ENCODE results near the gene TIMM23B.
"Not testable (repeated sequence)": the region's sequence is repeated elsewhere in the genome, so short reads cannot be mapped to it uniquely, and the experiment has no call there.

Gene TIMM23B

GRCh38 chr10:49931959-49932728, 9.7 kb upstream of the TIMM23B start:
- H3K36me3 ChIP-seq (ENCODE audit: insufficient read depth, low read length); H3K4me3 ChIP-seq (ENCODE audit: low read length); H3K27me3 ChIP-seq (ENCODE audit: control insufficient read depth, insufficient read depth, low read length); H3K9me3 ChIP-seq (replicated peaks; ENCODE audit: low read length); H3K4me1 ChIP-seq (ENCODE audit: control insufficient read depth, insufficient read depth, low read length); H3K4me2 ChIP-seq (ENCODE audit: low read length); H3K9ac ChIP-seq (ENCODE audit: low read depth, low read length): not testable (repeated sequence)

DNA sequence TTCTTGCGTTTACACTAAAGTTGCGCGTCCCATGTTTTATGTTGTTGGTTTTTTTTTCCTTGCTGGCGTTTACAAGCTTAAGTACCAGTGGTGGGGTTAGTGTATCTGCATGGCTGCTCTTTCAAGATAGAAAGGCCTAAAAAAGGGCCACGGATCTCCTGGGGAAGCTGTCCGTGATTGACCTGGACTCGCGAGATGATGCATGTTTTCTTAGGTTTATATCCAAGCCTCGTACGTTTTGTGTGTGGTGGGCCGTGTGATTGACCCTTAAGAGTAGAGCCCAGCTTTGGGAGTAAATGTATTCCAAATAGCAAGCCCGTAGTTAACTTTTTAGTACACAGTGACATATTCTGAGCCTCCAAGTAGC, 469 bp downstream of the TIMM23B start:
- not testable (repeated sequence) for H3K4me1 ChIP-seq (ENCODE audit: control insufficient read depth, insufficient read depth, low read length)

GRCh38 chr10:49943607-49944006, 1.8 kb downstream of the TIMM23B start:
- not testable (repeated sequence) for H3K4me1 ChIP-seq (ENCODE audit: control insufficient read depth, insufficient read depth, low read length); H3K27me3 ChIP-seq (ENCODE audit: control insufficient read depth, insufficient read depth, low read length); H3K36me3 ChIP-seq (ENCODE audit: insufficient read depth, low read length); H3K4me3 ChIP-seq (ENCODE audit: low read length); H3K9ac ChIP-seq (ENCODE audit: low read depth, low read length); H3K9me3 ChIP-seq (replicated peaks; ENCODE audit: low read length)
- peak overlapping the region; percentile 88 for H3K4me2 ChIP-seq (ENCODE audit: low read length)

More for the DNA sequence above, 469 bp downstream of the TIMM23B start:
- H3K36me3 ChIP-seq (ENCODE audit: insufficient read depth, low read length); H3K9me3 ChIP-seq (replicated peaks; ENCODE audit: low read length); H3K27me3 ChIP-seq (ENCODE audit: control insufficient read depth, insufficient read depth, low read length): not testable (repeated sequence)
- Histone ChIP-seq H3K4me3 (ENCODE audit: low read length) (peak overlapping the region; percentile 94), H3K4me2 (ENCODE audit: low read length) (peak overlapping the region; percentile 88), H3K9ac (ENCODE audit: low read depth, low read length) (peak overlapping the region; percentile 96)

DNA sequence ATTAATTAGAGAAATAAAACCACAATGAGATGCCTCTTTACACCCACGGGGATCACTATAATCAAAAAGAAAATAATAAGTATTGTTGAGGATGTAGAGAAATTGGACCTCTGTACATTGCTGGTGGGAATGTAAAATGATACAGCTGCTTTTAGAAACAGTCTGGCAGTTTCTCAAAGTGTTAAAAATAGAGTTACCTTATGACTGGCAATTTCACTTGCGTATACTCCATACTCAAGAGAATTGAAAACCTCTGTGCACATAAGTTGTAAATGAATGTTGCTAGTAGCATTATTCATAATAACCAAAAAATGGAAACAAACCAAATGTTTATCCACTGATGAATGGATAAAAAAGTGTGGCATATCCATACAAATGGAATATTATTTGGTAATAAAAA, 6.3 kb downstream of the TIMM23B start:
- H3K9ac ChIP-seq (ENCODE audit: low read depth, low read length); H3K4me1 ChIP-seq (ENCODE audit: control insufficient read depth, insufficient read depth, low read length); H3K9me3 ChIP-seq (replicated peaks; ENCODE audit: low read length); H3K4me2 ChIP-seq (ENCODE audit: low read length); H3K27me3 ChIP-seq (ENCODE audit: control insufficient read depth, insufficient read depth, low read length); H3K4me3 ChIP-seq (ENCODE audit: low read length); H3K36me3 ChIP-seq (ENCODE audit: insufficient read depth, low read length): not testable (repeated sequence)

- H3K4me2 ChIP-seq (ENCODE audit: low read length); H3K27me3 ChIP-seq (ENCODE audit: control insufficient read depth, insufficient read depth, low read length); H3K4me3 ChIP-seq (ENCODE audit: low read length); H3K36me3 ChIP-seq (ENCODE audit: insufficient read depth, low read length); H3K9me3 ChIP-seq (replicated peaks; ENCODE audit: low read length); H3K4me1 ChIP-seq (ENCODE audit: control insufficient read depth, insufficient read depth, low read length); H3K9ac ChIP-seq (ENCODE audit: low read depth, low read length): not testable (repeated sequence)
These were observed 6.9 kb downstream of the TIMM23B start for GRCh38 chr10:49948737-49949136.

DNA sequence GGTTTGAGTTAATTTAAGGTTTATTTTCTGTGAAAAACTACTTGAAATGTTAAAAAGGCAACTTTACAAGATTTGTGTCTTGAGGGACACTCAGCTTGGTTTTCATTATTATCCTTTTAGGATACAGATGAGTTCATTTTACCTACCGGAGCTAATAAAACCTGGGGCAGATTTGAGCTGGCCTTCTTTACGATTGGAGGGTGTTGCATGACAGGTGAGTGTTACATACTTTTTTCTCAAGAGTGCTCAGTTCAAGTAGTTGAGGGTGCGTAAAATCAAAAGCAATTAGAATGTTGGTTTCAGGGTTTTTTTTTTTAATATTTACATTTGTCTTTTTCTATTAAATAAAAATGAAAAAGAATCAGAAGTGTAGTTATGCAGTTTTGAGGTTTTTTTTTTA, 10.2 kb downstream of the TIMM23B start:
- not testable (repeated sequence) for H3K9me3 ChIP-seq (replicated peaks; ENCODE audit: low read length); H3K27me3 ChIP-seq (ENCODE audit: control insufficient read depth, insufficient read depth, low read length); H3K4me2 ChIP-seq (ENCODE audit: low read length); H3K4me1 ChIP-seq (ENCODE audit: control insufficient read depth, insufficient read depth, low read length); H3K9ac ChIP-seq (ENCODE audit: low read depth, low read length); H3K4me3 ChIP-seq (ENCODE audit: low read length); H3K36me3 ChIP-seq (ENCODE audit: insufficient read depth, low read length)

DNA sequence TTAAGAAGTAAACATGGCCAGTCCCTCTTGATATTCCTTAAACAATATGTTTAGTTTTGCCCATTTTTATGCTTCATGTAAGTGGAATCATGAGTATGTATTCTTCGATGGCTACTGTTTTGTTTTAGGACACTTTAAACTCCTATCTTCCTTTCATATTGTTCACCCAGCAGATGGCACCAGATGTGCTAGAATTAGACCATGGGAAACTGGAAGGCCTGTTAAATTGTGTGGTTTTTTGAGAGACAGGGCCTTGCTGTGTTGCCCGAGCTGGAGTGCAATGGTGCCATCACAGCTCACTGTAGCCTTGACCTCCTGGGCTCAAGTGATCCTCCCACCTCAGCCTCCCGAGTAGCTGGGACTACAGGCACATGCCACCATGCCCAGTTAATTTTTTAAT, 11.3 kb downstream of the TIMM23B start:
- H3K27me3 ChIP-seq (ENCODE audit: control insufficient read depth, insufficient read depth, low read length); H3K4me2 ChIP-seq (ENCODE audit: low read length); H3K9me3 ChIP-seq (replicated peaks; ENCODE audit: low read length); H3K36me3 ChIP-seq (ENCODE audit: insufficient read depth, low read length); H3K4me3 ChIP-seq (ENCODE audit: low read length); H3K9ac ChIP-seq (ENCODE audit: low read depth, low read length); H3K4me1 ChIP-seq (ENCODE audit: control insufficient read depth, insufficient read depth, low read length): not testable (repeated sequence)

DNA sequence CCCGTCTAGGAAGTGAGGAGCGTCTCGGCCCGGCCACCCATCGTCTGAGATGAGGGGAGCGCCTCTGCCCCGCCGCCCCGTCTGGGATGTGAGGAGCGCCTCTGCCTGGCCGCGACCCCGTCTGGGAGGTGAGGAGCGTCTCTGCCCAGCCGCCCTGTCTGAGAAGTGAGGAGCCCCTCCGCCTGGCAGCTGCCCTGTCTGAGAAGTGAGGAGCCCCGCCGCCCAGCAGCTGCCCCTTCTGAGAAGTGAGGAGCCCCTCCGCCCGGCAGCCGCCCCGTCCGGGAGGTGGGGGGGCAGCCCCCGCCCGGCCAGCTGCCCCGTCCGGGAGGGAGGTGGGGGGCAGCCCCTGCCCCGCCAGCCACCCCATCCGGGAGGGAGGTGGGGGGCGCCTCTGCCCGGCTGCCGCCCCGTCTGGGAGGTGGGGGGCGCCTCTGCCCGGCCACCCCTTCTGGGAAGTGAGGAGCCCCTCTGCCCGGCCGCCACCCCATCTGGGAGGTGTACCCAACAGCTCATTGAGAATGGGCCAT, 28.5 kb downstream of the TIMM23B start:
- not testable (repeated sequence) for H3K36me3 ChIP-seq (ENCODE audit: insufficient read depth, low read length); H3K9me3 ChIP-seq (replicated peaks; ENCODE audit: low read length); H3K27me3 ChIP-seq (ENCODE audit: control insufficient read depth, insufficient read depth, low read length); H3K4me2 ChIP-seq (ENCODE audit: low read length); H3K9ac ChIP-seq (ENCODE audit: low read depth, low read length); H3K4me3 ChIP-seq (ENCODE audit: low read length); H3K4me1 ChIP-seq (ENCODE audit: control insufficient read depth, insufficient read depth, low read length)

- H3K9me3 ChIP-seq (replicated peaks; ENCODE audit: low read length); H3K27me3 ChIP-seq (ENCODE audit: control insufficient read depth, insufficient read depth, low read length); H3K36me3 ChIP-seq (ENCODE audit: insufficient read depth, low read length); H3K4me1 ChIP-seq (ENCODE audit: control insufficient read depth, insufficient read depth, low read length); H3K4me3 ChIP-seq (ENCODE audit: low read length); H3K9ac ChIP-seq (ENCODE audit: low read depth, low read length); H3K4me2 ChIP-seq (ENCODE audit: low read length): not testable (repeated sequence)
These were observed 29.6 kb downstream of the TIMM23B start for GRCh38 chr10:49971466-49971865.

- H3K4me1 ChIP-seq (ENCODE audit: control insufficient read depth, insufficient read depth, low read length); H3K36me3 ChIP-seq (ENCODE audit: insufficient read depth, low read length); H3K4me2 ChIP-seq (ENCODE audit: low read length); H3K9ac ChIP-seq (ENCODE audit: low read depth, low read length); H3K4me3 ChIP-seq (ENCODE audit: low read length); H3K9me3 ChIP-seq (replicated peaks; ENCODE audit: low read length); H3K27me3 ChIP-seq (ENCODE audit: control insufficient read depth, insufficient read depth, low read length): not testable (repeated sequence)
These were observed 30.2 kb downstream of the TIMM23B start for GRCh38 chr10:49972094-49972493.

DNA sequence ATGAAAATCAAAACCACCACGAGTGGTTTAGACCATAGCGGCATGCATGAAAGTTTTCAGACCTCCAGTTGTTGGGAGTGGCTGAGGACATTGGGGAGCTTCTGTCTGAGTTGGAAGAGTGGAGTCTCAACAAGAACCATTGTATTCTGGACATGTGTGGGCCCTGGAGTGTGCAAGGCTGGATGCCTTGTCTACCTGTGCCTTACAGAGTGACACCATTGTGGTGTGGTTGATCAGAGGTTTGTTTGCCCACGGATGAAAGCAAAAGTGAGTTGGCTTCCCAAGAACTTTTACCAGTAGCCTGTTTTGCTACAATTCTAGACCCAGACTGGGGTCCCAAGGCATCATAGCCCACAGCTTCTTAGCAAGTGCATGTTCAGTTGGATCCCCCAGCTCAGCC, 35.9 kb downstream of the TIMM23B start:
- H3K9me3 ChIP-seq (replicated peaks; ENCODE audit: low read length); H3K9ac ChIP-seq (ENCODE audit: low read depth, low read length); H3K4me1 ChIP-seq (ENCODE audit: control insufficient read depth, insufficient read depth, low read length); H3K4me2 ChIP-seq (ENCODE audit: low read length); H3K27me3 ChIP-seq (ENCODE audit: control insufficient read depth, insufficient read depth, low read length); H3K36me3 ChIP-seq (ENCODE audit: insufficient read depth, low read length); H3K4me3 ChIP-seq (ENCODE audit: low read length): not testable (repeated sequence)

DNA sequence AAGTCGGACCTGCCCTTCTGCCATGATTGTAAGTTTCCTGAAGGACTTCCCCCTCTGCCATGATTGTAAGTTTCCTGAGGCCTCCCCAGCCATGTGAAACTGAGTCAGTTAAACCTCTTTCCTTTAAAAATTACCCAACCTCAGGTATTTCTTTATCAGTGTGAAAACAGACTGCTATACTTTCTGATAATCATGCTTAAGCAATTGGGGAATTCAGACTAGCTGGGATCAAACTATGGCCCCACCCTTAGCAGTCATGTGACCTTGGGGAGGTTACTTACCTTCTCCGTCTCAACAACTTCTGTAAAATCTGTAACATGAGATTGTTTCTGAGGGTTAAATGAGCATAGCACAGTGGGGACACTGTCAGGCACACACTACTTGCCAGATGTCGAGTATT, 45.4 kb downstream of the TIMM23B start:
- H3K9me3 ChIP-seq (replicated peaks; ENCODE audit: low read length); H3K27me3 ChIP-seq (ENCODE audit: control insufficient read depth, insufficient read depth, low read length); H3K36me3 ChIP-seq (ENCODE audit: insufficient read depth, low read length); H3K4me3 ChIP-seq (ENCODE audit: low read length); H3K9ac ChIP-seq (ENCODE audit: low read depth, low read length); H3K4me2 ChIP-seq (ENCODE audit: low read length); H3K4me1 ChIP-seq (ENCODE audit: control insufficient read depth, insufficient read depth, low read length): not testable (repeated sequence)
